Hepatocyte (in vitro differentiated cells): ENCODE results near the gene CTRL. TPM values are rescaled to one million over a fixed set of nuclear protein-coding genes. Genes with fewer than 3 reads are reported as not detected.

Source experiments
- DNase-seq: peaks from one replicate; pipeline ENCODE4 v3.0.0-alpha.2; 2016; ENCODE audit warnings: low spot score
- H2AFZ ChIP-seq: fragments of 200-600 bp; sonication (generic); 2 replicates; pipeline ENCODE4 v1.6.0; 2016; ENCODE audit warnings: antibody characterized with exemption, mild to moderate bottlenecking
- H3K27ac ChIP-seq: fragments of 200-600 bp; sonication (generic); 2 replicates; pipeline ENCODE4 v1.5.1; 2016; ENCODE audit warnings: mild to moderate bottlenecking
- H3K27me3 ChIP-seq: fragments of 200-600 bp; sonication (generic); 2 replicates; pipeline ENCODE4 v1.6.1; 2016
- H3K36me3 ChIP-seq: fragments of 200-600 bp; sonication (generic); replicated peaks from 2 replicates; pipeline ENCODE4 v1.5.1; 2016; ENCODE audit warnings: low read depth; ENCODE audit not compliant: insufficient read depth
- H3K4me1 ChIP-seq: fragments of 200-600 bp; sonication (generic); 2 replicates; pipeline ENCODE4 v1.5.1; 2016; ENCODE audit warnings: mild to moderate bottlenecking, moderate library complexity; ENCODE audit not compliant: insufficient read depth
- H3K4me2 ChIP-seq: fragments of 200-600 bp; sonication (generic); 2 replicates; pipeline ENCODE4 v1.6.0; 2016
- H3K4me3 ChIP-seq: fragments of 200-600 bp; sonication (generic); 2 replicates; pipeline ENCODE4 v1.5.1; 2016; ENCODE audit warnings: mild to moderate bottlenecking
- H3K79me2 ChIP-seq: fragments of 200-600 bp; sonication (generic); 2 replicates; pipeline ENCODE4 v1.6.0; 2017; ENCODE audit warnings: mild to moderate bottlenecking
- H3K9me2 ChIP-seq: fragments of 200-600 bp; sonication (generic); replicated peaks from 2 replicates; pipeline ENCODE4 v1.6.0; 2017; ENCODE audit warnings: mild to moderate bottlenecking; ENCODE audit not compliant: insufficient read depth
- H3K9me3 ChIP-seq: fragments of 200-600 bp; sonication (generic); 2 replicates; pipeline ENCODE4 v1.5.1; 2016; ENCODE audit warnings: low read depth, mild to moderate bottlenecking
- H4K20me1 ChIP-seq: fragments of 200-600 bp; sonication (generic); 2 replicates; pipeline ENCODE4 v1.6.0; 2016; ENCODE audit warnings: mild to moderate bottlenecking; ENCODE audit not compliant: insufficient read depth, poor library complexity, severe bottlenecking
- CTCF ChIP-seq: fragments of 200-600 bp; sonication (generic); IDR thresholded peaks from 2 replicates; pipeline ENCODE4 v1.5.1; 2016; ENCODE audit warnings: antibody characterized with exemption, mild to moderate bottlenecking; ENCODE audit not compliant: poor library complexity
- EZH2 ChIP-seq: fragments of 200-600 bp; sonication (generic); IDR thresholded peaks from 2 replicates; pipeline ENCODE4 v1.6.1; 2016; ENCODE audit warnings: antibody characterized with exemption, mild to moderate bottlenecking, borderline replicate concordance
- EZH2phosphoT487 ChIP-seq: fragments of 200-600 bp; sonication (generic); IDR thresholded peaks from one replicate; pipeline ENCODE4 v1.6.1; 2018; ENCODE audit warnings: antibody characterized with exemption, mild to moderate bottlenecking, low read depth, moderate library complexity; ENCODE audit not compliant: unreplicated experiment, severe bottlenecking
- WGBS: methylation state at CpG from one replicate; pipeline ENCODE4 v1.1.6; 2016; ENCODE audit warnings: low lambda C conversion rate; ENCODE audit errors: missing lambda C conversion rate; 5-methylcytosine and 5-hydroxymethylcytosine counted together
- polyA plus RNA-seq: library from polyadenylated mRNA; unstranded; fragments of >200 nt; fragmentation: Nextera tagmentation; extraction: Ambion mirVana; gene quantifications from 2 replicates; pipeline ENCODE4 v1.2.1, GENCODE V29; 2016
- total RNA-seq: library from RNA; depleted of rRNA; stranded (reverse); fragments of >200 nt; gene quantifications from 2 replicates; pipeline ENCODE4 v1.2.3, GENCODE V29; 2014

The CTRL gene
- total and polyA plus RNA-seq, 2 experiments from 2014 or later: 0.63 to 12.5 TPM

- no peaks in the 10 kb centered on the region for H3K36me3 ChIP-seq
- no peaks in the 10 kb centered on the region for H3K9me3 ChIP-seq
- H3K79me2 ChIP-seq: peaks cover 13% of the 10 kb centered on the region
- no peak within 1 kb of the TSS for H2AFZ ChIP-seq
- H3K27ac ChIP-seq: no peak within 1 kb of the TSS
- H3K4me2 ChIP-seq: no peak within 1 kb of the TSS
- no peaks in the 10 kb centered on the region for H3K9me2 ChIP-seq
- WGBS: 82% methylated on average over 19 of the region's 23 CpGs
- TF ChIP-seq EZH2 (no peak), CTCF (no peak), EZH2phosphoT487 (no peak)
- no peak for DNase-seq
- no peak within 1 kb of the TSS for H3K4me3 ChIP-seq
- H4K20me1 ChIP-seq: no peaks in the 10 kb centered on the region
- no peaks in the 10 kb centered on the region for H3K27me3 ChIP-seq
- H3K4me1 ChIP-seq: no peaks in the 10 kb centered on the region
Measured at GRCh38 chr16:67943619-67944504, 12.2 kb upstream of the CTRL start, which contains the start of gene LCAT. LCAT (minus strand) TSS chr16:67944120; CDS start chr16:67944101, 19 bp downstream.

- Histone ChIP-seq H3K4me2 (no peak overlapping the region), H3K36me3 (no peaks in the 10 kb centered on the region), H2AFZ (no peak overlapping the region), H3K9me2 (no peaks in the 10 kb centered on the region), H3K9me3 (no peaks in the 10 kb centered on the region), H3K4me1 (no peaks in the 10 kb centered on the region), H3K27me3 (no peaks in the 10 kb centered on the region), H3K4me3 (no peak overlapping the region), H3K79me2 (peaks cover 13% of the 10 kb centered on the region), H3K27ac (no peak overlapping the region), H4K20me1 (no peaks in the 10 kb centered on the region)
- no peak for TF ChIP-seq EZH2phosphoT487
- no peak for TF ChIP-seq CTCF
- TF ChIP-seq EZH2: no peak
- DNase-seq: no peak
- WGBS: 100% methylated on average over 3 of the region's 6 CpGs
Measured at GRCh38 chr16:67943256-67943618, 11.6 kb upstream of the CTRL start.

GRCh38 chr16:67942510-67943255 is 11.0 kb upstream of the CTRL start:
- Histone ChIP-seq H3K4me1 (no peaks in the 10 kb centered on the region), H2AFZ (no peak overlapping the region), H3K27ac (no peak overlapping the region), H3K36me3 (no peaks in the 10 kb centered on the region), H3K27me3 (no peaks in the 10 kb centered on the region), H3K9me2 (no peaks in the 10 kb centered on the region), H3K79me2 (peaks cover 18% of the 10 kb centered on the region), H3K4me2 (no peak overlapping the region), H3K9me3 (no peaks in the 10 kb centered on the region), H4K20me1 (no peaks in the 10 kb centered on the region), H3K4me3 (no peak overlapping the region)
- WGBS: 96% methylated on average over 27 of the region's 27 CpGs
- DNase-seq: no peak
- TF ChIP-seq EZH2phosphoT487 (no peak), EZH2 (no peak), CTCF (no peak)
